Measurements from ENCODE around the gene SIL1. TPM values are rescaled to one million over a fixed set of nuclear protein-coding genes. Genes with fewer than 3 reads are reported as not detected.
"Not testable (repeated sequence)": the region's sequence is repeated elsewhere in the genome, so short reads cannot be mapped to it uniquely, and the experiment has no call there.

SIL1 gene
- total RNA-seq, 1 donor = 12.4 TPM

DNA sequence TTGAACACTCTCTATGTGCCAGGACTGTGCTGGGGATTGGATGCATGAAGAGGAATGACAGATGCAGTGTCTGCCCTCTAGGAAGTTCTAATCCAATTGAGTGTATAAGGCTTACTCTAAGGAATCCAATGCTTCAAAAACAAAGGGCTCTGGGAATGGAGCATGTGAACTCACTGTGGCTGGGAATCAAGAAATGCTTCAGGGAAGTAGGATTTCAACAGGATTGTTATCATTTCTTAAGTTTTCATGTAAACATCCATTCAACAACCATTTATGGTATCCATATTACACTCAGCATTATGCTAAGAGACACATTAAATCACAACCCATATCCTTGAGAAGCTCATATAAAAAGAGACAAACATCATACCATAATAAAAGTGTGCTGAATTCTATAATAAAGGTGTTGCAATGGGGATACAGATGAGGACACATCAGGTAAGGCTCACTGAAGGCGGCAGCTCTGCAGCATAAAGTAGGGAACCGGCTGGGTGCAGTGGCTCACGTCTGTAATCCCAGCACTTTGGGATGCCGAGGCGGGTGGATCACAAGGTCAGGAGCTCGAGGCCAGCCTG lies 11.3 kb downstream of the SIL1 start:
- no peaks in the 10 kb centered on the region for H3K9me3 ChIP-seq (ENCODE audit: low read depth, low read length)
- H3K27me3 ChIP-seq (ENCODE audit: insufficient read depth, low read length) = no peaks in the 10 kb centered on the region
- no peak overlapping the region for H3K4me3 ChIP-seq (ENCODE audit: low read length)
- peaks cover 24% of the 10 kb centered on the region for H3K4me1 ChIP-seq (ENCODE audit: insufficient read depth, low read length)

DNA sequence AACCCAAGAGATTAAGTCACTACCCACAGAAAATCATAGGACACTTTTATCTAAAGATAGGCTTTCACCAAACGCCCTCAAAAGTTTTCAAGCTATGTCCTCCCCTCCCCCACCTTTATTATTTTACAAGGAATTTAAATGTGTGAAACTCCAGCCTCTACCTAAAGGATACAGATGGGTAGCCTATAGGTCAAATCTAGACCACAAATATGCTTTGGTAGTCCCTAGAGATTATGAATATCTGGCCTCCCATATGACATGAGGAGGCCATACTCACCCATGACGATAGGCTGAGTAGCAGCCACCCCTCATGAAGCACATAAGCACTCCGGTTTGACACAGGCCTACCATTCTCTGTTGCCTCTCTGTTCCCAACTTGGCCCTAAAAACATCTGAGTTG lies 11.9 kb downstream of the SIL1 start:
- Histone ChIP-seq H3K27me3 (ENCODE audit: insufficient read depth, low read length) (no peaks in the 10 kb centered on the region), H3K9me3 (ENCODE audit: low read depth, low read length) (no peaks in the 10 kb centered on the region), H3K4me1 (ENCODE audit: insufficient read depth, low read length) (peaks cover 27% of the 10 kb centered on the region), H3K4me3 (ENCODE audit: low read length) (no peak overlapping the region)

DNA sequence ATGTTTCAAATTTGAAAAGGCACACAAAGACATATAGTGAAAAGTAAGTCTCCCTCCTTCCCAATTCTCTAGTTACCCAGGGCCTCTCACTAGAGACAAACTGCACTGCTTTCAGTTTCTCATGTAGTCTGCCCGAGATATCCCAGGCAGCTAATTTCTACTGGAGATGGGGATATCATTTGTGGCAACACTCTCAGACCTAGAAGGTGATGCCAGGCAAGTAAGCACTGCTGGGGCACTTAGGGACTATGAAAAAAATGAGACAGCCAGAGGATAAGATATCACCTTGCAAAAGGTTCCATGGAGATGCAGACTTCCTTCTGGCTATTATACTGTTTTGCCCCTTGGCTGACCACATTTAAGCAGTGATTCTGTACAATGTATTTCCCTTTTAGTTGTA lies 12.6 kb downstream of the SIL1 start:
- peaks cover 24% of the 10 kb centered on the region for H3K4me1 ChIP-seq (ENCODE audit: insufficient read depth, low read length)
- H3K4me3 ChIP-seq (ENCODE audit: low read length) = no peak overlapping the region
- H3K27me3 ChIP-seq (ENCODE audit: insufficient read depth, low read length) = no peaks in the 10 kb centered on the region
- no peaks in the 10 kb centered on the region for H3K9me3 ChIP-seq (ENCODE audit: low read depth, low read length)

DNA sequence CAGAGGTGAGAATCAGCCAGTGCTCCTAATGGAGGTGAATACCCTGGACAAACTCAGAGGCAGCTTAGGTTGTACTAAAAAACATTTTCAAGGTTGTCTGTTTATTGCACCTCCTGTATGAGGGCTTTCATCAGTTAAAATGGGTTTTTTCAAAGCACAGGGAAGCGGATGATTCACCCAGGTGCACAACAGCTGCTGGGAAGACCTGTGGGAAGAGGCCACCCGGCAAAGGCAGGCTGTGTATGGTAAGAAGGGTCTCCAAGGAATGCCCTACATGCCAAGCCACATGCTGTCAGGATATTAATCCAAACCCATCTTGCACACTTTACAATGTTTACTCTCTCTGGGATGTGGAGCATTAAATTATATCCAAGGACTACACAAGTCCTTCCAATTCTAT lies 14.7 kb downstream of the SIL1 start:
- H3K27me3 ChIP-seq (ENCODE audit: insufficient read depth, low read length) = no peaks in the 10 kb centered on the region
- H3K4me3 ChIP-seq (ENCODE audit: low read length) = no peak overlapping the region
- no peaks in the 10 kb centered on the region for H3K9me3 ChIP-seq (ENCODE audit: low read depth, low read length)
- H3K4me1 ChIP-seq (ENCODE audit: insufficient read depth, low read length) = peaks cover 27% of the 10 kb centered on the region

DNA sequence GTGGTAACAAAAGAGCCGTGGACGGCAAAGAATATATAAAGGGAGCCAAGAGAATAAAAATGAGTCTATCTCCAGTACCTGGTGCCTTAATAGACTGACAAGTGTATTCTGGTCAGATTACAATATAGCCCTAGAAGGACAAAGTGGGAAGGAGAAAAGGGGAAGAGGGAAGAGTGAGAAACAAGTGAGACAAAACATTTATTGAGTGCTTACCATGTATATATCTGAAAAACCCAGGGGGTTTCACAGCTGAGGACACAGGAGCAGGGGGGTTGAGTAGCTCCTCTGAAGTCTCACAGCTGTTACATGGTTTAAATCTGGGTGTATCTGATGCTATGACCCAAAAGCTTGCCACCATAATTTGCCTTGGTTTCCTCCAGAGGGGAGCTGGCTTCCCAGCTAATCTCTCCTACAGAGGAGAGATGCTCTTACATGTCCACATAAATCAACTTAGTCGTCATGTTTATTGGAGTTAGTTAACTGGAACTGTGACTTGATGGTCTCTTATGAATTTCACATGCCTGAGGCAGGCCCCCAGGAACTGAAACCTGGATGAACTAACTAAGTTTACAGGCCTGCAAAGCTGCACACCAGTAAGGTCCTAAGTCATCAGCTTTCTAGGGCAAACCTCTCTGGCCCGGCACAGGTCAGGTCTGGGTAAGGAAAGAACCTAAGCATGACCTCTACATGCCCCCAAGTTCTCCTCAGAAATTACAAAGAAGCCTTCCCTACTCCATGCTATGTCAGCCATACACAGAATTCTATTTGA lies 15.5 kb downstream of the SIL1 start:
- Histone ChIP-seq H3K27me3 (ENCODE audit: insufficient read depth, low read length) (no peaks in the 10 kb centered on the region), H3K4me1 (ENCODE audit: insufficient read depth, low read length) (peaks cover 35% of the 10 kb centered on the region), H3K4me3 (ENCODE audit: low read length) (no peak overlapping the region), H3K9me3 (ENCODE audit: low read depth, low read length) (no peaks in the 10 kb centered on the region)

DNA sequence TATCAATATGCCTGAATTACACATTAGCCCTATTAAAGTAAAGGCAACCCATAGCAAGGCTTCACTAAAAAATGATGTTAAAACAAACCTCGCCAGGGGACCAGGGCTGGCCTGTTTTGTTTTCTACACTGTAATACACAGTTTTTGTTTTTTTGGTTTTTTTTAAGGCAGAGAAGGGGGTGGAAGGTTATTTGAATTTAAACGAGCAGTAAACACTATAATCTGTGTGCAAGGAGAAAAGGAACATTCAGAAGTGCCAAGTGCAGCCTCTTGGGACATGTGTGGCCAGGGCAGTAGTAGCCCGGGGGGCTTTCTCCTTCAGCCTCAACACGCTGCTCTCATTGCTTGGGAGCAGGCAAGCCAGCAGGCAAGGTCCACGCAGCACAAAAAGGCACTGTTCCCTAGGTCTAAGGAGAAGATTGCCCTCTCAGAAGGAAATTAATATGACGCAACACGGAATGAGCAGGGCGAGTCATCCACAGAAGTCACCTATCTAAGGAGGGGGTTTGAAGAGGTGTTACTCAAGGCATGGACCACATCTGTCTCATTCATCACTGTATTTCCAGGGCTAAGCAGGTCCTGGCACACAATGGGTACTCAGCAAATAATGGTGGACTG lies 16.2 kb downstream of the SIL1 start:
- Histone ChIP-seq H3K9me3 (ENCODE audit: low read depth, low read length) (no peaks in the 10 kb centered on the region), H3K27me3 (ENCODE audit: insufficient read depth, low read length) (no peaks in the 10 kb centered on the region), H3K4me3 (ENCODE audit: low read length) (no peak overlapping the region), H3K4me1 (ENCODE audit: insufficient read depth, low read length) (peaks cover 42% of the 10 kb centered on the region)

DNA sequence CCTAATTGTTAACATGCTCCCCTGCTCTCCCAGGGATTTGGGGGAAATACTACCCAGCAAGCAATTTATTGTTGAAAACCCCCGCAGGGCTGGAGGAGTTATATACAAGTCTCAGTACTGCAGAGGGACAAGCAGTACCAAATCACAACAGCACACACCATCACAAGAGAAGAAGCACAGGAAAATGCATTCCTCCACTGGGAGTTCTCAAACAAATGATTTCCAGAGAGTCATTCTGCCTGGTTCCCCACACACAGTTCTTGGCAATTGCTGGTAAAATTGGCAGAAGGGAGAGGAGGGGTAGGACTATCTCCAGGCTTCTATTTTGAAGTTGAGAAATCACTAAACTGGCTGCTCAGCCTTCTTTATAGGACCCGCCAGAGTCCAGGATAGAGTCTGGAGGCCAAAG lies 16.8 kb downstream of the SIL1 start:
- Histone ChIP-seq H3K9me3 (ENCODE audit: low read depth, low read length) (no peaks in the 10 kb centered on the region), H3K27me3 (ENCODE audit: insufficient read depth, low read length) (no peaks in the 10 kb centered on the region), H3K4me1 (ENCODE audit: insufficient read depth, low read length) (peaks cover 42% of the 10 kb centered on the region), H3K4me3 (ENCODE audit: low read length) (no peak overlapping the region)

DNA sequence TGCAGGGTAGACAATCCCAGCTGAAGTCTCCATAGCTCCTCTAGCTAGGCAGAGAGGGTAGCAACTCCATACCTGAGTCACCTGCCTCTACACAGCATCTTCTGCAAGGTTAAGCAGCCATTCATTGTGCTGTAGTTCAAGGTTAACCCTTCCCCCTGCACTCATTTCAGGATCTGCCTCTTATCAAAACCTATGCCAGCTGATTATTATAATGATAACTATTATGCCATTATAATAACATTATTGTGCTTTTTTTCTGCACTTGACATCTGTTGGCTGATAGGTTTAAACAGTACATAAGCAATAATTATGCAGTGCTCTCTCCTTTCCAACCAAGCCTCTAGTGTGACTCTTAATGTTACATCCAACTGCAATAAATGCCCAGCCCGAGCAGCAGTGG lies 17.3 kb downstream of the SIL1 start:
- Histone ChIP-seq H3K27me3 (ENCODE audit: insufficient read depth, low read length) (no peaks in the 10 kb centered on the region), H3K9me3 (ENCODE audit: low read depth, low read length) (no peaks in the 10 kb centered on the region), H3K4me3 (ENCODE audit: low read length) (no peak overlapping the region), H3K4me1 (ENCODE audit: insufficient read depth, low read length) (peaks cover 42% of the 10 kb centered on the region)

DNA sequence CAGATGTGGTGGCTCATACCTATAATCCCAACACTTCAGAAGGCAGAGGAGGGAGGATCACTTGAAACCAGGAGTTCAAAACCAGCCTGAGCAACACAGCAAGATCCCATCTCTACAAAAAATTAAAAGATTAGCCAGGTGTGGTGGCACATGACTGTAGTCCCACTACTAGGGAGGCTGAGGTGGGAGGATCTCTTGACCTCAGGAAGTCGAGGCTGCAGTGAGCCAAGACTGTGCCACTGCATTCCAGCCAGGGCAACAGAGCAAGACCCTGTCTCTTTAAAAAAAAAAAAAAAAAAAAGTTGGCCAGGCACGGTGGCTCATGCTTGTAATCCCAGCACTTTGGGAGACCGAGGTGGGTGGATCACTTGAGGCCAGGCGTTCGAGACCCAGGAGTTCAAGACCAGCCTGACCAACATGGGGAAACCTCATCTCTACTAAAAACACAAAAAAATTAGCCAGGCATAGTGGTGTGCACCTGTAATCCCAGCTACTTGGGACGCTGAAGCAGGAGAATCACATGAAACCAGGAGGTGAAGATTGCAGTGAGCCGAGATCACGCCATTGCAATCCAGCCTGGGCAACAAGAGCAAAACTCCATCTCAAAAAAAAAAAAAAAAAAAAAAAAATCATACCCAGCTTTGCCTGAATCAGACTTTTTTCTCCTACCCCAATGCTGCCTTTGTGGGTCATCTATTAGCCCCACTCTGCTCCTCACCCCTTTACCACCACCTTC lies 18.2 kb downstream of the SIL1 start:
- H3K4me1 ChIP-seq (ENCODE audit: insufficient read depth, low read length) = peaks cover 42% of the 10 kb centered on the region
- H3K27me3 ChIP-seq (ENCODE audit: insufficient read depth, low read length); H3K4me3 ChIP-seq (ENCODE audit: low read length); H3K9me3 ChIP-seq (ENCODE audit: low read depth, low read length): not testable (repeated sequence)

DNA sequence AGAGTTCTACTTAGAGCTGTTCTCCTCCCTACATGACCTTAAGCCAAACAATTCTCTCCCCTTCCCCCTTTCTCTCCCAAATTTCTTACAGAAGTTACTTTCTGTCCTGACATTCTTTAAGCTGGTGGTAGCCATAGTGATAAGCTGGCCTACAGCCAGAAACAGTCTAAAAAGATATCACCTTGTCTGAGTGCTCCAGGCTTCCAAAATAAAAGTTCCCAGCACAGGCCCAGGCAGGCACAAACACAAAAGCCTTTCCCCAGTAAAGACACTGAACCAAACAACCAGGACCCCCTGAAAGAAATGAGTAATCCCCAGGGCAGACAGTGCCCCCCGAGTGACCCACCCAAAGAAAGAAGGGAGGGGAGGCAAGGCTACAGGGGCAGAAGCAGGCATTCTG lies 19.2 kb downstream of the SIL1 start:
- no peak overlapping the region for H3K4me3 ChIP-seq (ENCODE audit: low read length)
- no peaks in the 10 kb centered on the region for H3K27me3 ChIP-seq (ENCODE audit: insufficient read depth, low read length)
- no peaks in the 10 kb centered on the region for H3K9me3 ChIP-seq (ENCODE audit: low read depth, low read length)
- H3K4me1 ChIP-seq (ENCODE audit: insufficient read depth, low read length) = peaks cover 46% of the 10 kb centered on the region

DNA sequence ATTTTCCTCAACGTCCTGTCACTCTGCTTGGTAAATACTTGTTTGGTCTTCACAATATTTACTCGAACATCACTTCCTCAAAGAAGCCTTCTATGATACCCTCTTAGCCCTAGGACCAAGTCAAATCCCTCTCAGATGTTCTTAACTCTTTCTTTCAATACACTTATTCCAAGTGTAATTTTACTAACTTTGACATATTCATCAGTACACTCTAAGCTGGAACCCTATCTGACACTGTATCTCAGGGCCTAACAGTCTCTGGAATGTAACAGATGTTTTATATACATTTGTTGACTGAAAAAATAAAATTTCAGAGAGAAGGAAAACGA lies 19.6 kb downstream of the SIL1 start:
- Histone ChIP-seq H3K4me3 (ENCODE audit: low read length) (no peak overlapping the region), H3K4me1 (ENCODE audit: insufficient read depth, low read length) (peaks cover 46% of the 10 kb centered on the region), H3K27me3 (ENCODE audit: insufficient read depth, low read length) (no peaks in the 10 kb centered on the region), H3K9me3 (ENCODE audit: low read depth, low read length) (no peaks in the 10 kb centered on the region)

DNA sequence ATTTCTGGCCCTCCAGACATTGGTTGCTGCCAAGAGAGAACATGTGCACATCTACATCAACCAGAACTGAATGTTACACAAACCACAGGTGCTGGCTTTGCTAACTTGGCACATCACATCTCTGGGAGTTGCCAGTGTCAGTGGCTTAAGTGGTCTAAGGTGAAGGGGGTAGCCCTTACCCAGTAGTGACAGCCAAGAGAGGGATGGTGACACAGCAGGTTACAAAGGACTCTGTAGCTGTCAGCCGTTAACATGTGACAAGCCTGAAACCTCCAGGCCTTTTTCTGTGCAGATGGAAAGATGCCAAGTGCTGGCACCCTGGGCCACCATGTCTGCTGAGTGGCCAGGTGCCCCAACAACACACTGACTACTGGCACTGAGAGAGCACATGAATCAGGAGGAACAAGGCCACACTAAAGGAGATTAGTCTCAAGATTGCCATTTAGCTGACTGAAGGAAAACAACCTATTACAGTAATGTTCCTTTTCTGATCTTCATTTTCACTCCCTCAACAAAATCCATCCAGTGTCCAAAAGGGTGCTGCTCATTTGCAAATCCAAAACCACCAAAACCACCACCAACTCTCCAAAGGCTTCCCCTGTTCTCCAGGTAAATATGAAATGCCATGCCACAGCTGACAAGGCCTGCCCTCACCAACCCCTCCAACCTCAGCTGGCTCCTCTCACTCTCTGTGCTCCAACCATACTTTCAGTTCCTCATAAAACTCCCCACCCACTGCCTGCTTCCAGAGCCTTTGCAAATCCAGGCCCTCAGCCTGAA lies 20.2 kb downstream of the SIL1 start:
- H3K9me3 ChIP-seq (ENCODE audit: low read depth, low read length) = no peaks in the 10 kb centered on the region
- H3K27me3 ChIP-seq (ENCODE audit: insufficient read depth, low read length) = no peaks in the 10 kb centered on the region
- peaks cover 41% of the 10 kb centered on the region for H3K4me1 ChIP-seq (ENCODE audit: insufficient read depth, low read length)
- no peak overlapping the region for H3K4me3 ChIP-seq (ENCODE audit: low read length)

DNA sequence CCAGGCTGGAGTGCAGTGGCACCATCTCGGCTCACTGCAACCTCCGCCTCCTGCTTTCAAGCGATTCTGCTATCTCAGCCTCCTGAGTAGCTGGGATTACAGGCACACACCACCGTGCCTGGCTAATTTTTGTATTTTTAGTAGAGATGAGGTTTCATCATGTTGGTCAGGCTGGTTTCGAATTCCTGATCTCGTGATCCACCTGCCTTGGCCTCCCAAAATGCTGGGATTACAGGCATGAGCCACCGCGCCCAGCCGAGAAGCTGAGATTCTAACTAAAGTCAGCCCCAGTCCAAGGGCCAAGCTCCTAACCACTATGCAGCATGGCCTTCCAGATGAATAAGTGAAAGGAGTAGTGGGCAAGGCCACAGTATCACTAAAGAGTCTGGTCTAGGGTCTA lies 20.9 kb downstream of the SIL1 start:
- not testable (repeated sequence) for H3K27me3 ChIP-seq (ENCODE audit: insufficient read depth, low read length); H3K9me3 ChIP-seq (ENCODE audit: low read depth, low read length); H3K4me3 ChIP-seq (ENCODE audit: low read length)
- peaks cover 34% of the 10 kb centered on the region for H3K4me1 ChIP-seq (ENCODE audit: insufficient read depth, low read length)

DNA sequence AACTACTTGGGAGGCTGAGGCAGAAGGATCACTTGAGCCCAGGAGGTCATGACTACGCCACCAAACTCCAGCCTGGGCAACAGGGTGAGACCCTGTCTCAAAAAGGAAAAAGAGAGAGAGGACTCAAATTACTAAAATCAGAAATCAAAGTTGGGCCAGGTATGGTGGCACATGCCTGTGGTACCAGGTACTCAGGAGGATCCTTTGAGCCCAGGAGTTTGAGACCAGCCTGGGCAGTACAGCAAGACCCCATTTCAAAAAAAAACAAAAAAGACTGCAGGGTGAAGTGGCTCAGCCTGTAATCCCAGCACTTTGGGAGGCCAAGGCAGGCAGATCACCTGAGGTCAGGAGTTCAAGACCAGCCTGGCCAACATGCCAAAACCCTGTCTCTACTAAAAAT lies 23.8 kb downstream of the SIL1 start:
- not testable (repeated sequence) for H3K9me3 ChIP-seq (ENCODE audit: low read depth, low read length); H3K27me3 ChIP-seq (ENCODE audit: insufficient read depth, low read length); H3K4me3 ChIP-seq (ENCODE audit: low read length)
- H3K4me1 ChIP-seq (ENCODE audit: insufficient read depth, low read length) = peaks cover 26% of the 10 kb centered on the region

Data from mononuclear cell (primary cell).